DND-41 (cell line): ENCODE results near the gene PIK3IP1.

Experiments used
- CTCF ChIP-seq: IDR thresholded peaks from 2 replicates; pipeline ENCODE4 v1.5.1; 2012; ENCODE audit warnings: borderline replicate concordance, low read length, moderate library complexity, mild to moderate bottlenecking; ENCODE audit not compliant: poor library complexity, severe bottlenecking; ENCODE audit errors: extremely low read depth
- EZH2 ChIP-seq: IDR thresholded peaks from 3 replicates; pipeline ENCODE4 v1.6.1; 2012; ENCODE audit warnings: borderline replicate concordance, low read depth, mild to moderate bottlenecking, moderate library complexity, low read length, inconsistent platforms; ENCODE audit not compliant: severe bottlenecking

DNA sequence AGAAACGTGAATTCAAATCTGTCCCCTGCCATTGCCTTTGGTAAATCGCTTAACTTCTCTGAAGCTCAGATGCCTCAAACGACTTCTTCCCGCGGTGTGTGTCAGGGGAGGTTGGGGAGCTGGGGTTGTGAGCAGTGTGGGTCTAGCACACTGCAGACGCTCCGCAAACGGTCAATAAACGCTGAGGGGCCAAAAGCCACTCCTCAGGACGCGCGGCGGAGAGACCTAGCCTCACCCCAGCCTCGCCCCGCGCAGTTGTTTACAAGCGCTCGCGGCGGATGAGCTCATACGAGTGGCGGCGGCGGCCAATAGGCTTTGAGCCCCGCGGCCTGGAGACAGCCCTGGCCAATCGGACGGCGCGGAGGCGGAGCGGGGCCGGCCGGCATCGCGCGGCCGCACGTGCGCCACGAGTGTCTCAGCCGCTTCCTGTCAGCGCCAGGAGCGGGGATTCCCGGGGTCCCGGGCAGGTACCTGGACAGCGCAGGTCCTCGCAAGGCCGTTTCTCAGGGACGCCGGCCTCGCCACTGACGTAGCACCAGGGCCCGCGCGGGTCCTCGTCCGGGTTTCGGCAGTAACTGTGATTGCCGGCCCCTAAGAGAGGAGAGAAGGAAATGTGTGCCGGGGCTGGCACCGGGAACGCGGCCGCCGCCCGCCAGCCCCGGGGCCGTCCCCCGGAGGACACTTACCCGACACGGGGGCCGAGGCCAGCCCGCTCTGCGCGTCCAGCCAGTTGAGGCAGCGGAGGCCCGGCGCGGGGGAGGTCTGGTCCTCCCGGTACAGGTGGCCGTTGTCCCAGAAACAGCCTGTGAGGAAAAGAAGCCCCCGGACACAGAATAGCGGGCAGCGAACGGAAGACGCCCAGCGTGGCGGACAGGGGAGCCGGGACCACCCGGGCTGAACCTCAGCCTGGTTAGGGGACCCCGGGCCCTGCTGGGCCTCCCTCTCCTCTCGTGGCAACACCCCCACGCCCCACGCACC is 1.5 kb downstream of the PIK3IP1 start:
- no peak for TF ChIP-seq CTCF
- no peak for TF ChIP-seq EZH2
